GM18858 (cell line): ENCODE measurements around the gene TCIRG1.

ENCODE experiments used
- ATAC-seq: cut with Tn5 transposase; IDR thresholded peaks from one replicate; pipeline ENCODE4 v1.9.1; 2021; ENCODE audit not compliant: unreplicated experiment

The TCIRG1 gene

DNA sequence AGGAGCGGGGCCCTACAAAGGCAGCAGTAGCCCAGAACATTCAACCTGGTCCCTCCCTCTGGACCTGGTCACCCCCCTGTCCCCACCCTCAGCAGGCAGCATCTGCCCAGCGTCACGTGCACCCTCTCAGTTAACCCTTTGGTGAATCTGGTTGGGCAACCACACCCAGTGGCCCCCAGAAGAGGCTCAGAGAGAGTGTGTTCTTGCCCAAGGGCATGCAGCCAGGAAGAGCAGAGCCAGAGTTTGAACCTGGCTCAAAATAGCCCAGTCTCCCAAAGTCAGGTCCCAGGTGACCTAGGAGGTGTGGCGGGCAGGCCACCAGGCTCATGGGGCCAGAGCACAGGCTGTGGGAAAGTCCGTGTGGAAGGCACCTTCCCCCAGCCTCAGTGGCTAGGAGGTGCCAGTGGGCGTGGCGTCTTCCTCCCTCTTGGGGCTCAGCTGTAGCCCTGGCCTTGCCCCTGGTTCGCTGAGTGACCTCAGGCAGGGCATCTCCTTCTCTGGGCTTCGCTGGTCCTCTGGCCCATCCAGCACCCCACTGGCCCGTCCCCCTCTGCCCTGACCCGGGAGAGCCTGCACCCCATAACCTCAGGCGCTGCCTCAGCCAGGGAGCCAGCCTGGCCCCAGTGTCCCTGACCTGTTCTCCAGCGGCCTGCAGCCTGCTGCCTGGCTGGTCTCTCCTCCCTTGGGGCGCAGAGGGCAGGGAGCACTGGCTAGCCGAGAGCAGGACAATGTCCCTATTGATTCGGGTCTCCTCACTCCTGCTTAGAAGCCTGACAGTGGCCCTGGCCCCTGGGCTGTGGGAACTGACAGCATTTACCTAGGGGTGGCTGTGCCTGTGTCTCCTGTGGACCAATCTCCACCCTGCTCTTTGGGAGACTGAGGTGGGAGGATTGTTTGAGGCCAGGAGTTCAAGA, 21.7 kb upstream of the TCIRG1 start:
- no peak for ATAC-seq

DNA sequence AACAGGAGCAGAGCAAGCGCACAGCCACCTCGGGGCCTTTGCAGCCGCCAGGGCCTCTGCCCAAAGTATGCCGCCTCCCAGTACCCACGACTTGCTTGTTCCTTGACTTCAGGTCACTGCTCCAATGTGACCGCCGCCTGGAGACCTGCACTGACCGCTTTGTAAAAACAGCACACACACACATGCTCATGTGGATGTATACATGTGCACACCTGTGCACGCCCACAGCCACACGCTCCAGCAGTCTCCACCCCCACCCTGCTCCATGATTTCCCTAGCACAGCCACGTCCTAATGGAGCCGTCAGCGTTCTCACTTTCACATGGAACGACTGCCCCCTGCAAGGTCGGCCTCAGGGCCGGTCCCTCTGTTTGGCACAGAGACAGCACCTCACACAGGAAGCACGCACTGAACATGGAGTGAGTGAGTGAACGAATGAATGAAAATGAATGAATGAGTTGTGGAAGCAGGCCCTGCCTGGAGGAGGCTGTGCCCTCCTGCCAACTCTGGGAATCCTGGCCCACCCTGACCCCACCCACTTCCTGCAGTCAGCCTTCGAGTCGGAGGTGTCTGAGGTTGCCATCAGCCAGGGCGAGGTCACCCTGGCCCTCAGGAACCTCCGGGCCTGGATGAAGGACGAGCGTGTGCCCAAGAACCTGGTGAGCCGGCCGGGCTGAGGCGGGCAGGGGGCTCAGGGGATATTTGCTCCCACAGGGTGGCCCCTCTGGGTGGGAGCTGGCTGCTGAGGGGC, 20.7 kb upstream of the TCIRG1 start:
- no peak for ATAC-seq

DNA sequence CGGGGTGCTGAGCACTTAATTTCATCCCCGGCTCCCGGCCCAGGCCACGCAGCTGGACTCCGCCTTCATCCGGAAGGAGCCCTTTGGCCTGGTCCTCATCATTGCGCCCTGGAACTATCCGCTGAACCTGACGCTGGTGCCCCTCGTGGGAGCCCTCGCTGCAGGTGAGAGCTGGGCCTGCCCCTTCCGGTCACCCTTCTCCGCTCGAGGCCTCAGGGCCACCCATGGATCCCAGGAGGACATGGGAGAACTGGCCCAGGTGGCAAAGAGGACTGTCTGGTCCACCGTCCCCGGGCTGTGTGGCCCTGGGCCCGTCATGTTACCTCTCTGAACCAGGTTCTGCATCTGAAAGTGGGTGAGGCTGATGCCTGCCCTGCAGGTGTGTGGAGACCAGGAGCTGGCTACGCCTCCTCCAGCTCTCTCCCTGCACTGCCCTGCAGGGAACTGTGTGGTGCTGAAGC, 20.1 kb upstream of the TCIRG1 start:
- ATAC-seq, result no peak

- ATAC-seq, result no peak
Measured at GRCh38 chr11:68019486-68019885, 19.3 kb upstream of the TCIRG1 start.

DNA sequence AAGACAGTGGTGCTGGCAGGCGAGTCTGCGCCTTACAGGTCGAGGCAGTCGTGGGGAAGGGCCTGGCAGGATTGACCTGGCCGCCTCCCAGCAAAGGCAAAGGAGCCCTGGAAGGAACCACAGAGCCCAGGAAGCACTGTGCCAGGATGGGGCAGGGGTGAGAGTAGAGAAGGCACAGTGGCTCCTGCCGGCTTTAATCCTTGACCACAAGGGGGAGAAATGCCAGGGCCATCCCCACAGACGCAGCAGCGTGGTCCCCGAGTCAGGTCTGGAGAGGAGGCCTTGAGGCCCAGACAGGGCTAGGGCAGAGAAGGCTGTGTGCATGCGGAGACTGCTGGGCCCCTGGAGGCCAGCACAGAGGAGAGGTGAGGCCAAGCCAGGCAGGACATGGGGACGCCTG, 18.2 kb upstream of the TCIRG1 start:
- no peak for ATAC-seq

- ATAC-seq, result no peak
Measured at GRCh38 chr11:68021167-68021787, 17.5 kb upstream of the TCIRG1 start.

- no peak for ATAC-seq
Measured at GRCh38 chr11:68022531-68022930, 16.3 kb upstream of the TCIRG1 start.

DNA sequence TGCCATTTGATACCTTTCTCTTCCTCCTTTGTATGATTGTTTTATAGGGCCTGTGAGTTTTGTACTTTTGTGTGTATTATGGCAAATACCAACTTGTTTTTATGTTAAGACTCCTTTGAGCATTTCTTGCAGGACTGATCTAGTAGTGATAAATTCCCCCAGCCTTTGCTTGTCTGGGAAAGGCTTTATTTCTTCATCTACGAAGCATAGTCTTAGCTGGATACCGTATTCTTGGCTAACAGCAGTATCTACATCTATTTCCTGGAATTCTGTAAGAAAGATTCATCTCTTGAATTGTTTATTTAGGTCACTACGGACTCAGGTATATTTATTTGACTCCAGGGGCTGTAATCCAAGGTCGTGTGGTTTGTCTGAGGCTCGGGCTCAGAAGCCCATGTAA, 14.3 kb upstream of the TCIRG1 start:
- no peak for ATAC-seq

DNA sequence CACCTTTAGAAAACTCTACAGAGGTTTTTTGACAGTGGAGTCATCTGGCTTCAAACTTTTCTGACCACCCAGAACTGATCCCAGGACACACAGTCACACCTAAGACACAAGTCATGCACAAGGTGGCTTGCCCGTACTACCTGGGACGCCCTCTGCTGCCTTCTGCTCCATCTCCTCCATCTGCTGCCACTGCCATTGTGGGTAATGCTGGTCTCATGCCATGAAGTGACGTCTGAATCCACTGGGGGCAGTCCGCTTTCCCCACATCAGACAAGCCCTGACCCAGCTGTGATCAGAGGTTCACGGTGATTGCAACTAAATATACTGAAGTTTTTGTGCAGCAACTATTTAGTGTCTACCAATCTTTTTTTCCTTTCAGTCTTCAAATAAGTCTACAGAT, 13.8 kb upstream of the TCIRG1 start:
- ATAC-seq, result no peak

DNA sequence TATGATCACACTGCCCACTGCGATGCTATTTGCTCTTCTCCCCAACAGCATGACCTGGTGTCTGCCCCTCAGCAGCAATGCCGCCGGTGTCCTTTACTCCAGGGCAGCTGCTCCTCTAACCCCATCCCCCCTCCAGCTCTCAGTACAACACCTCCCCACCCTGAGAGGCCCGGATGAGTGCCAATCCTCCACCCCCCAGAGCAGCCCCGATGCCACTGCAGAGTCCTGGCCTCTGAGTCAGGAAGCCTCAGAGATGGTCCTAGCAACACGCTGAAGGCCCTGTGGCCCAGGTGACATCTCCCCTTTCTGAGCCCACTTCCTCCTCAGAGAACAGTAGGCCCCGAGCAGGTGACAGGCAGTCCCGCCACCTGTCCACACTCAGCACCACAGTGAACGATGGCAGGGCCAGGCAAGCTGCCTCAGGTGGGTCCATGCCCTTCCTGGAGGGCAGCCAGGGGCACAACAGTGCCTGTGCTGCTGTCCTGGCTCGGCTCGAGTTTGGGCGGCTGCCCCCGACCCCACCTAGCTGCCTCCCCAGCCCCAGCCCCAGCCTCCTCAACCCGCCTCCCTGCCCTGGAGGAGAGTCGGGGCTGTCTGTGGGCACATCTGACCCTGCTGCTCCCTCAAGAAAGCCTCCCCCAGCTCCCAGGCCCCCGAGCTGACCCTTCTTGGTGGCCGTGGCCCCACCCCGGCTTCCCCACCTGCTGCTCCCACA, 12.3 kb upstream of the TCIRG1 start:
- ATAC-seq, result no peak

- ATAC-seq, result no peak
Measured at GRCh38 chr11:68027667-68028066, 11.2 kb upstream of the TCIRG1 start.

DNA sequence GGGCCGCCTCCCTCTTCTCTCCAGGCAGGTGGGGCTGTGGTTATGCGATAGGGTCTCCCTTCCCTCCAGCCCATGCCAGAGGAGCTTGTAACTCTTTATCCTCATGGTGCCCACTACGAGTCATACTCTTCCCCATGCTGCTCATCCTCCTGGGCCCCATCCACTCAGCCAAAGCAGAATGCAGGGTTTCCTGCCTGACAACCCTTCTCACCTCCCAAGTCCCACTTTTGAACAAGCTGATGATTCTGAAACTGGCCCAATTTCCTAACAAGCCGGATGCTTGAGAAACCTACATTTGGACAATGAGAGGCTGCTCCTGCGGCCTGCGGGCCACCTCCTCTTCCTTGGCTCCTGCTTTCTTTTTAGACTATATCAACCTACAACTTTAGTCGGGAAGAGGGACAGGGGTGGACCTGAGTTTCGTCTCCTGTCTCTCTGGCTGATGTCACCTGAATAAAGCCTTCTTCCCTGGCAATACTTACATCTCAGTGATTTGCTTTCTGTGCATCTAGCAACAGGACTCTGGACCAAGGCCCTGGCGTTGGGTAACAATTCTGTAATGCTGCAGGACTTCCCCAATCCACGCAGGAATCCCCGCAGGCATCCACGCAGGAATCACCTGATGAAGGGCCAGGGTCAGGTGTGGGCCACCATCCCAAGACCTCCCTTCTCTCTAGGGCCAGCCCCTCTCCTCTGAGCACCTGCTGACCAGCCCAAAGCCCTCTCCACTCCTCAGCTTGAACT, 9.9 kb upstream of the TCIRG1 start:
- no peak for ATAC-seq

DNA sequence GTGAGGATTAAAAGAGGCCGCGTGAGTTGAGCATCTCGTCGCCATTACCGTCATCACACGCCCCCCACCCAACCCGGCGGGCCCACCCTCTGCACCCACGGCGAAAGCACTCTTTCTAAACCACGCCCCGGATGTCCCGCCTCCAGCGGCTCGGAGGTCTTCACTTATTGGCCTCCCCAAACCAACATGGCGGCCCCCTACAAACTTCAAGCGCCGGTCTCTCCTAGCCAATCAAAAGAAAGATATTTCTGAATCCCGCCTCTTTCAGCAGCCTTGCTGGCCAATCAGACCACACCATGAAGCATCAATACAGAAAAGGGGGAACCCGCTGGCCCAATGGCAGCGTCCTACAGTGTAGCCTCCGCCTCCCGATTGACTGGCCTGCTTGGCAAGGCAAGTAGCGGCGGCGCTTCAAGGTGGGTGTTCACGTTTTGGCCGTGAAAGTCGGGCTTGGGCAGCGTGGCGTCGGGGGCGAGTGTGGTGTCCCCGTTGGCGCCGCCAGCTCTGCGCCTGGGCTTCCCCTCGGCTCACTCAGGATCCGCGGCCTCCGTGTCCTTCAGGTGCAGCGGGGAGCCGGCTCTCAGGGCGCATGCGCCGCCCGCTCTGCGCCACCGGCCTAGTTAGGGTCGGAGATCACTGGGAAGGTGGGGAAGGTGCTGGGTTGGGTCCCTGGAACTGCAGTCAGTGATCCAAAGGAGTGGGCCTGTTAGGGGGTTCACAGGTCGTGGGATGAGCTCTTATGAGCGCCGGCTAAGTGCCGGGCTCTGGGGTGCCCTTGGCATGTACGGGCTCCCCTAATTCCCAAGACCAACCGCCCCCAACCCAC, 8.3 kb upstream of the TCIRG1 start, which contains the start of gene NDUFS8:
Gene NDUFS8 (plus strand): TSS at position 364 of the 826 bp plus-strand sequence. CDS start 1,471 bp downstream, outside the sequence.
- peak; percentile 88 for ATAC-seq

- ATAC-seq, result no peak
Measured at GRCh38 chr11:68031144-68031464, 7.7 kb upstream of the TCIRG1 start.

GRCh38 chr11:68032003-68032402, 6.8 kb upstream of the TCIRG1 start:
- ATAC-seq, result no peak

- ATAC-seq, result no peak
Measured at GRCh38 chr11:68032997-68033707, 5.7 kb upstream of the TCIRG1 start.

DNA sequence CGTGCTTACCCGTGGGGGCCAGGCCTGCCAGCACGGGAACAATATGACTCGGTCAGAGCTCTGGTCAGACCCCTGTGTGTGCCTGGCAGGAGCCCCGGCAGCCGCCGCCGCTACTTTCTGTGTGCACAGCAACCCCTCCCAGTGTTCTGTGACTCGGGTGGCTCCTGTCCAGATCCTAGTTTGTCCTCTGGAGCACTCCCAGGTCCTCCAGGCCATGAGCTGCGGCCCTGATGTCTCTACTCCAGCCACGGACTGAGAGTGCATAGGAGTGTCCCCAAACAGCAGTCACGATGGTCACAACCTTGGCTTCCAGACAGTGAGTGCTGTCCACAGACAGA, 5.1 kb upstream of the TCIRG1 start:
- no peak for ATAC-seq

DNA sequence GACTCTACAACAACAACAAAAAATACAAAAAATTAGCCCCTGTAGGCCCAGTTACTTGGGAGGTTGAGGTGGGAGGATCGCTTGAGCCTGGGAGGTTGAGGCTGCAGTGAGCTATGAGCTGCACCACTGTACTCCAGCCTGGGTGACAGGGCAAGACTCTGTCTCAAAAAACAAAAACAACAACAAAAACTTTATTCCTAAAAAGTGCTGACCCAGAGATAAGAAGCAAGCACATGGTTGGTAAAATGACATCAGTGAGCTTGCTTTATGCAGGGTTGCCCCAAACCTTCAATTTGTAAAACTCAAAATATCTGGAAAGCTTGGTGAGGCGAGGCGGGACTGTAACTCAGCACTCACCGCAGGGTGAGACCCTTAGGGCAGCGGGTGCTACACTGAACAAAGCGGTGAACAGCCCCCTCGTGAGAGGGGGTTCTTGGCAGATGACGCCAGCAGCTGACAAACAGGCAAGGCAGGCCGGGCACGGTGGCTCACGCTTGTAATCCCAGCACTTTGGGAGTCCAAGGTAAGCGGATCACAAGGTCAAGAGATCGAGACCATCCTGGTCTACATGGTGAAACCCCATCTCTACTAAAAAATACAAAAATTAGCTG, 3.5 kb upstream of the TCIRG1 start:
- no peak for ATAC-seq
